HG02938 (cell line): ENCODE results near the gene BAIAP2L2.
"Not testable (repeated sequence)": the region's sequence is repeated elsewhere in the genome, so short reads cannot be mapped to it uniquely, and the experiment has no call there.

Experiments
- ATAC-seq: cut with Tn5 transposase; IDR thresholded peaks from one replicate; pipeline ENCODE4 v1.9.1; 2021; ENCODE audit warnings: mild to moderate bottlenecking, moderate library complexity; ENCODE audit not compliant: unreplicated experiment

The BAIAP2L2 gene

GRCh38 chr22:38082986-38083710, 27.3 kb downstream of the BAIAP2L2 start:
- ATAC-seq, result no peak

GRCh38 chr22:38081941-38082828, 28.3 kb downstream of the BAIAP2L2 start:
- no peak for ATAC-seq

GRCh38 chr22:38081636-38081940, 28.9 kb downstream of the BAIAP2L2 start:
- no peak for ATAC-seq

GRCh38 chr22:38080850-38081635, 29.4 kb downstream of the BAIAP2L2 start:
- ATAC-seq, result no peak

GRCh38 chr22:38080474-38080849, 30.0 kb downstream of the BAIAP2L2 start:
- no peak for ATAC-seq

- no peak for ATAC-seq
Observed at GRCh38 chr22:38079804-38080203, 30.7 kb downstream of the BAIAP2L2 start.

GRCh38 chr22:38079208-38079607, 31.3 kb downstream of the BAIAP2L2 start:
- not testable (repeated sequence) for ATAC-seq

GRCh38 chr22:38078046-38078840, 32.2 kb downstream of the BAIAP2L2 start:
- no peak for ATAC-seq

- ATAC-seq, result no peak
Observed at GRCh38 chr22:38077595-38077994, 32.9 kb downstream of the BAIAP2L2 start.

GRCh38 chr22:38077096-38077495, 33.4 kb downstream of the BAIAP2L2 start:
- no peak for ATAC-seq

GRCh38 chr22:38075961-38076360, 34.5 kb downstream of the BAIAP2L2 start:
- ATAC-seq, result no peak

- no peak for ATAC-seq
Observed at GRCh38 chr22:38075105-38075825, 35.2 kb downstream of the BAIAP2L2 start.

GRCh38 chr22:38074181-38075104, 36.0 kb downstream of the BAIAP2L2 start:
- ATAC-seq, result no peak

- no peak for ATAC-seq
Observed at GRCh38 chr22:38073150-38074130, 37.0 kb downstream of the BAIAP2L2 start.

- ATAC-seq, result no peak
Observed at GRCh38 chr22:38072322-38073149, 37.9 kb downstream of the BAIAP2L2 start.

- ATAC-seq, result no peak
Observed at GRCh38 chr22:38071421-38072321, 38.8 kb downstream of the BAIAP2L2 start.
